Hair follicle dermal papilla cell (primary cell): Measurements from ENCODE around the gene RBMXL3. TPM values are rescaled to one million over a fixed set of nuclear protein-coding genes. Genes with fewer than 3 reads are reported as not detected.

Source experiments
- total RNA-seq: library from RNA; depleted of rRNA; stranded (reverse); fragments of >200 nt; gene quantifications from 2 replicates; pipeline ENCODE4 v1.2.3, GENCODE V29; 2012

RBMXL3 gene
- not detected in 2 replicates for total RNA-seq

GRCh38 chrX:115189110-115189509 lies at the start of gene RBMXL3:
Gene RBMXL3 (plus strand): TSS chrX:115189410. CDS start chrX:115189442, 32 bp downstream.

GRCh38 chrX:115233497-115234455 lies 44.6 kb downstream of the RBMXL3 start, which contains the start of gene LRCH2:
Gene LRCH2 (minus strand): TSS chrX:115234096. CDS start chrX:115234041, 55 bp downstream.

Other genes starting within 250 kb of the RBMXL3 start
- 5.7 and 11.8 TPM in 2 replicates for gene IL13RA2, start 171.8 kb upstream of the RBMXL3 start, total RNA-seq
- gene LRCH2, start 44.7 kb downstream of the RBMXL3 start, total RNA-seq, result 7.5 and 8.4 TPM in 2 replicates
- not detected in 2 replicates for gene LUZP4, start 100.3 kb downstream of the RBMXL3 start, total RNA-seq